Muscle layer of duodenum (tissue), 2 donors: ENCODE results near the gene OSBPL5.

Source experiments
- H3K27ac ChIP-seq: one replicate; pipeline ENCODE4 v1.7.0; 2013; ENCODE audit warnings: mild to moderate bottlenecking, low read length
- H3K27me3 ChIP-seq: one replicate; pipeline ENCODE4 v1.7.0; 2013; ENCODE audit warnings: low read depth, mild to moderate bottlenecking, control low read depth, low read length
- H3K36me3 ChIP-seq, 2 donors: one replicate each; pipeline ENCODE4 v1.7.0; 2013; ENCODE audit warnings: low read length in 2 of 2, control low read depth in 1 of 2, mild to moderate bottlenecking in 1 of 2; ENCODE audit not compliant: insufficient read depth in 2 of 2, control insufficient read depth in 1 of 2
- H3K4me1 ChIP-seq, 2 donors: one replicate each; pipeline ENCODE4 v1.7.0; 2013; ENCODE audit warnings: low read length in 2 of 2, mild to moderate bottlenecking in 2 of 2, control low read depth in 1 of 2, moderate library complexity in 1 of 2; ENCODE audit not compliant: insufficient read depth in 2 of 2, control insufficient read depth in 1 of 2
- H3K4me3 ChIP-seq, 2 donors: one replicate each; pipeline ENCODE4 v1.7.0; 2013; ENCODE audit warnings: low read length in 2 of 2, low read depth in 1 of 2, mild to moderate bottlenecking in 1 of 2
- H3K9me3 ChIP-seq, 2 donors: one replicate each; pipeline ENCODE4 v1.7.0; 2013; ENCODE audit warnings: low read length in 2 of 2, control low read depth in 1 of 2, mild to moderate bottlenecking in 1 of 2; ENCODE audit not compliant: control insufficient read depth in 1 of 2
- donor health status: healthy.

OSBPL5 gene

DNA sequence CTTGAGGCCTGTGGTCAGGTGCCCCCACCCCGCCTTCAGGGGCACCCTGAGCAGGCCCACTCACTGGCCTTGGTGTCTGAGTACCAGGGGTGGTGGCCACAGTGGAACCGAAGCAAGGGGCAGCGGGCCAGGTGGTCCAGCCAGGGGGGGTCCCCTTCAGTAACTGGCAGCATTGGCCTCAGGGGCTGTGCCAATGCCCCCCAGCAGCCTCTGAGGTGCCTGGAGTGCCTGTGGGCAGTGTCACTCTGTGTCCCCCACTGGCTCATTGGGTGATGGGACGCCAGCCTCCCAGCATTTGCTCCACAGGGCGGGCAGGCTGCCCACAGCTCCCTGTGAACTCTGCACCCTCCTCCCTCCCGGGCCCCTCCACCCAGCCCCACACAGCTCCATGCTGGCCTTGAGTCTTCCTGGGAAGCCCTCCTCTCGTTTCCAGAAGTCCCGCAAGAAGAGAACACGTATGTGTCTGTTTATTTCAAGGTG lies 78.4 kb downstream of the OSBPL5 start:
- H3K27me3 ChIP-seq, result no peaks in the 10 kb centered on the region
- H3K4me1 ChIP-seq, result peaks cover 0 to 2% of the 10 kb centered on the region in 2 donors
- no peaks in the 10 kb centered on the region for H3K9me3 ChIP-seq
- peaks cover 0 to 33% of the 10 kb centered on the region in 2 donors for H3K36me3 ChIP-seq
- H3K4me3 ChIP-seq, result no peak overlapping the region
- no peak overlapping the region for H3K27ac ChIP-seq

DNA sequence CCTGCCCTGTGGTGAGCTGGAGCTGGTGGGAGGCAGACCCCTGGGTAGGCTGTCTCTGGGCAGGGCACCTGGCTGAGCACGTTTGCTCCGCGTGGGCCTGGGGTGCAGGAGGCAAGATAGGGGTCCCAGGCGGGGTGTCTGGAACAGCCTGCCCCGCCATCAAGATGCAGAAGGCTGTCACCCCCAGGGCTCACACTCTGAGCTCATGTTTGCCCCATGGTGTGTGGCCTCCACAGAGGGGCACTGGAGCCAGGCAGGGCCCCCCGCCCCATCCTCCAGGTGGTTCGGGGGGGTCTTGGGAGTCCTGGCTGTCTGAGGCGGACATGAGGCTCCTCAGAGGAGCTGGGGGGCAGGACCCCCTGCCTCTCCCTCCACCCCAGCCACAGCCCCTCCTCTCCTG lies 79.0 kb downstream of the OSBPL5 start:
- peaks cover 0 to 30% of the 10 kb centered on the region in 2 donors for H3K36me3 ChIP-seq
- no peak overlapping the region for H3K4me3 ChIP-seq
- H3K27ac ChIP-seq, result no peak overlapping the region
- H3K9me3 ChIP-seq, result no peaks in the 10 kb centered on the region
- no peaks in the 10 kb centered on the region for H3K4me1 ChIP-seq
- H3K27me3 ChIP-seq, result no peaks in the 10 kb centered on the region

DNA sequence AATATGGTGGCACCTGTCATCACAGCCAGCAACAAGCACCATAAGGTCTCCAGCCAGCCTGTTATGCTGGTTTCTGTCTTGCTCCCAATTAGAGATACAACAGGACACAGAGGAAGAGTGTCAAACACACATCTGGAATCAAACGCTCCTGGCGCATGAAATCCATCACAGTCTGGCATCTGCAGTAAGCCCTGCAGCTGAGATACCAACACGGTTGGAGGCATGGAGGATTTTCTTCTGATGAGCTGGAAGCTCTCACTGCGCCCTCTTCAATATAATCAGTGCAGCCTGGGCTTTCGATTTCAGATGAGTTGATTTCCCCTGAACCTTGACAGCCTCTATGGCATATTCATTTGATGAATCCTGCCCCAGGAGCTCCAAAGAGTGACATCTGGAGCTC lies 80.1 kb downstream of the OSBPL5 start:
- peaks cover 0 to 19% of the 10 kb centered on the region in 2 donors for H3K36me3 ChIP-seq
- no peaks in the 10 kb centered on the region for H3K9me3 ChIP-seq
- H3K27me3 ChIP-seq, result no peaks in the 10 kb centered on the region
- H3K4me1 ChIP-seq, result no peaks in the 10 kb centered on the region
- no peak overlapping the region for H3K4me3 ChIP-seq
- no peak overlapping the region for H3K27ac ChIP-seq

DNA sequence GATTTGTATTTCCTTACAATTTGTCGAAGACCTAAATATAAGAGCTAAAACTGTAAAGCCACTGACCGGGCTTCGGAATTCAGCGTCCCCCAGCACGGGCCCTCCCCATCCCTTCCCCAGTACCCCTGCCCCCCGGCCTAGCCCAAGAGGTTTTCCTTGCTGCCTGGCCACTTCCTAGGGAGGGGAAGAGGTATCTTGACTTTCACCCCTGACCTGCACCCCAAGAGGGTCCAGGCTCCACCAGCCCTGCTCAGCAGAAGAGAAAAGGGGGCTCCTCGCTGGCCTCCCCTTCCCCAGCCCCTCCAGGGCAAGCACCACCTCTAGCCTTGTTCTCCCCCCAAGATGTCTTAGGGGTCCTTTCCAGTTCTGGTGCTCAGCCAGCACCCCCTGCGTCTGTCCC lies 81.8 kb downstream of the OSBPL5 start:
- no peak overlapping the region for H3K27ac ChIP-seq
- H3K27me3 ChIP-seq, result no peaks in the 10 kb centered on the region
- H3K9me3 ChIP-seq, result no peaks in the 10 kb centered on the region
- H3K4me3 ChIP-seq, result no peak overlapping the region
- no peaks in the 10 kb centered on the region for H3K4me1 ChIP-seq
- peaks cover 0 to 7% of the 10 kb centered on the region in 2 donors for H3K36me3 ChIP-seq

DNA sequence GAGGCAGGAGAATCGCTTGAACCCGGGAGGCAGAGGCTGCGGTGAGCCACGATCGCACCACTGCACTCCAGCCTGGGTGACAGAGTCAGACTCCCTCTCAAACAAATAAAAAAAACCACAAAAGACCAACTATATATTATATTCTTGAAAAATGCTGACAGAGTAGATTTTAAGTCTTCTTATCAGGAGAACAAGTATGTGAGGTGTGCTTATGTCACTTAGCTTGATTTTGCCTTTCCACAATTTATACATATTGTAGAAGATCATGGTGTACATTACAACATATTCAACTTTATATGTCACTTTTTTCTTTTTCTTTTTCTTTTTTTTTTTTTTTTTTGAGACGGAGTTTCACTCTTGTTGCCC lies 83.7 kb downstream of the OSBPL5 start:
- no peak overlapping the region for H3K27ac ChIP-seq
- no peaks in the 10 kb centered on the region for H3K36me3 ChIP-seq
- H3K4me1 ChIP-seq, result no peaks in the 10 kb centered on the region
- no peak overlapping the region for H3K4me3 ChIP-seq
- no peaks in the 10 kb centered on the region for H3K27me3 ChIP-seq
- H3K9me3 ChIP-seq, result no peaks in the 10 kb centered on the region

DNA sequence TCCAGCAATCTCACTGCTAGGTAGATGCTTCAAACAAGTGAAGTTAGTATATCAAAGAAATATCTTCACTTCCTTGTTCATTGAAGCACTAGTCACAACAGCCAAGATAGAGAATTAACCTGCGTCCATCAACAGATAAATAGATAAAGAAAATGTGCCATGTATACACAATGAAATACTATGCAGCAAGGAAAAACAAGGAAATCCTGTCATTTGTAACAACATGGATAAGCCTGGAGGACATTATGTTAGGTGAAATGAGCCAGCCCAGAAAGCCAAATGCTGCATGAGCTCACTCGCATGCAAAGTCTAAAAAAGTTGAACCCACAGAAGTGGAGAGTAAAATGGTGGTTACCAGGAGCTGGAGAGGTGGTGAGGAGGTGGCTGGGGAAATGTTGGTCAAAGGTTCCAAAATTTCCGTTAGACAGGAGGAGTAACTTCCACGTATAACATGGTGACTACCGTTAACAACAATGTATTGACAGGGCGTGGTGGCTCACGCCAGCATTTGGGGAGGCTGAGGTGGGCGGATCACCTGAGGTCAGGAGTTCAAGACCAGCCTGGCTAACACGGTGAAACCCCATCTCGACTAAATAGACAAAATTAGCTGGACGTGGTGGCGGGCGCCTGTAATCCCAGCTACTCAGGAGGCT lies 84.3 kb downstream of the OSBPL5 start:
- Histone ChIP-seq H3K27me3 (no peaks in the 10 kb centered on the region), H3K9me3 (no peaks in the 10 kb centered on the region), H3K4me1 (no peaks in the 10 kb centered on the region), H3K36me3 (no peaks in the 10 kb centered on the region), H3K4me3 (no peak overlapping the region), H3K27ac (no peak overlapping the region)

DNA sequence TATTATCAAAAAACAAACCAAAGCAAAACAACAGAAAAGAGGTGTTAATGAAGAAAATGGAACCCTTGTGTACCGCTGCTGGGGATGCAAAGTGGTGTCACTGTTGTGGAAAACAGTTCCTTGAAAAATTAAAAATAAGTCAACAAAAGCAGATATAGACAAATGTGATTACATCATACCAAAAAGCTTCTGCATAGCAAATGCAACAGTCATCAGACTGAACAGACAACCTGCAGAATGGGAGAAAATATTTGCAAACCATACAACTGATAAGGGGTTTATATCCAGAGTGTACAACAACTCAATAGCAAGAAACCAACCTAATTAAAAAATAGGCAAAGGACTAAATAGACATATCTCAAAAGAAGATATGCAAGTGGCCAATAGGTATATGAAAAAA lies 85.0 kb downstream of the OSBPL5 start:
- Histone ChIP-seq H3K4me1 (no peaks in the 10 kb centered on the region), H3K27ac (no peak overlapping the region), H3K9me3 (no peaks in the 10 kb centered on the region), H3K36me3 (no peaks in the 10 kb centered on the region), H3K4me3 (no peak overlapping the region), H3K27me3 (no peaks in the 10 kb centered on the region)

DNA sequence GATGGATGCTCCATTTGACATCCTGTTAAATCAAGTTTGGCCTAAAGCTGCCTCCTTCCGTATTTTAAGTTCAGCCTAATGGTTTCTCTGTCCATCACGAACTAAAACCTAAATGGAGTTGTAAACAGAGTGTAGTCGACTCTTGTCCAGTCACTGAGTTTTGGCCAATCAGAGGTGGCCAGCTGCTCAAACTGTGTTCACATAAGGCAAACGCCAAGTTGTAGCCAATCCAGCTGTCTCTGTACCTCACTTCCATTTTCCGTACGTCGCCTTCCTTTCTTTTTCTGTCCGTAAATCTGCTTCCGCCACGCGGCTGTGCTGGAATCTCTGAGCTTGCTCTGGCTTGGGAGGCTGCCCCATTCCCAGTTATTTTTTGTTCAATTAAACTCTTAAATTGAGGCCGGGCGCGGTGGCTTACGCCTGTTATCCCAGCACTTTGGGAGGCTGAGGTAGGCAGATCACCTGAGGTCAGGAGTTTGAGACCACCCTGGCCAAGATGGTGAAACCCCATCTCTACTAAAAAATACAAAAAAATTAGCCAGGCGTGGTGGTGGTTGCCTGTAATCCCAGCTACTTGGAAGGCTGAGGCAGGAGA lies 87.2 kb downstream of the OSBPL5 start:
- Histone ChIP-seq H3K27me3 (no peaks in the 10 kb centered on the region), H3K9me3 (no peaks in the 10 kb centered on the region), H3K27ac (no peak overlapping the region), H3K36me3 (no peaks in the 10 kb centered on the region), H3K4me1 (no peaks in the 10 kb centered on the region), H3K4me3 (no peak overlapping the region)

DNA sequence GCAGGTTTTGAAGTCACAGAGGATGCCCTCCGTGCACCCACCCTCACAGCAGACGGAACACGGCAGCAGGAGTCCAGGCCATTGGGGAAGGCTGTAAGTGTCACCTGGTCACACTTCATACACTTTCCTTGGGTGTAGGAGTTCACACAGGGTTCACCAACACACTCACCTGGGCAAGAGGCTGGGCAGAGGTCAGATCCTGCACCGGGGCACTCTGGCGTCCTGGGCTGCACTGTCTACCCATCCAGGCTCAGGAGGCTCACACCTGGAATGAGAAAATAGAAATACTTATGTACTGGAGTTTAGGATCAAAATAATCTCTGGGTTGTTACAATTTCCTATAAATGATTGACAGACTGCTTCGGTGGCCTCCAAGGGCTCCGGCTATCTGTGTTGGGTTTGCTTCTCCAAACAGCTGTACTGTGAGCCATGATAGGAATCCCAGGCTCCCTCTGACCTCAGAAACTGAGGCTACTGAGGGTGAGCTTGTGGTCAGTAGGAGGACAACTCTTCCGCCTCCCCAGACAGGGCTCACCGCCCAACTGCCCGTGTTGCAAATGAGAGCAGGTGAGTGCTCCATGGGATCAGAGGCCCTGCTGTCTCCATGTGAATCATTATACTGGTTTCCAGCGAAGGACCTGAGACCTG lies 87.8 kb downstream of the OSBPL5 start:
- Histone ChIP-seq H3K36me3 (no peaks in the 10 kb centered on the region), H3K27ac (no peak overlapping the region), H3K9me3 (no peaks in the 10 kb centered on the region), H3K27me3 (no peaks in the 10 kb centered on the region), H3K4me1 (no peaks in the 10 kb centered on the region), H3K4me3 (no peak overlapping the region)

DNA sequence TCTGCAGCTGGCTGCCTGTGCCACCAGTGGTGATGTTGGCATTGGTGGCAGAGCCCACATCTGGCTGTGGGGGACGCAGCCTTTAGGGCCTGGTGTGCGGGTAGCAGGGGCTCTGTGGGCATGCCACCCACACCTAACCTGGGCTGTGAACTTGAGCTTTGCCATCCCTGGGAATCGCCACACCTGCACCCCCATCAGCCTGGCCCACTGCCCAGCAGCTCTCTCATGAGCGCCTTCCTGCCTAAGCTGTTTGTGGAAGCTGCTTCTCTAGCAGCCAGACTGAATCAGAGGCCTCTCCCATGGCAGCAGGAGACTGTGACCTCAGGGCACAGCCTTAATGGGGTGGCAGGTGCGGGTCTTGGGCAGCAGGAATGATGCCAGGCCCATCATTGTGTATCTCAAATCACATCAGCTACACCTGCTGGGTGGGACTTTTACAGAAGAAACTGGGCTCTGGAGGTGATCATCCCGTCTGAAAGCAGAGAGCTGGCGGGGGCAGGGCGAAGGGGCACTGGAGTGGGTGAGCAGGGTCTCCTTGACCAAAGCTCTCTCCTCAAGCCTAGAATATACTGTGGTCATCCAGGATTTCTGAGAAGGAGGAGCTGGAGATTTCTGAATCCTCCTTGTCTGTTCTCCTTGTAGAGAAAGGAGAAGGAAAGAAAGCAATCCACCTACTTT lies 90.1 kb downstream of the OSBPL5 start:
- H3K4me3 ChIP-seq, result no peak overlapping the region
- no peaks in the 10 kb centered on the region for H3K9me3 ChIP-seq
- H3K4me1 ChIP-seq, result no peaks in the 10 kb centered on the region
- H3K27me3 ChIP-seq, result no peaks in the 10 kb centered on the region
- no peaks in the 10 kb centered on the region for H3K36me3 ChIP-seq
- no peak overlapping the region for H3K27ac ChIP-seq

DNA sequence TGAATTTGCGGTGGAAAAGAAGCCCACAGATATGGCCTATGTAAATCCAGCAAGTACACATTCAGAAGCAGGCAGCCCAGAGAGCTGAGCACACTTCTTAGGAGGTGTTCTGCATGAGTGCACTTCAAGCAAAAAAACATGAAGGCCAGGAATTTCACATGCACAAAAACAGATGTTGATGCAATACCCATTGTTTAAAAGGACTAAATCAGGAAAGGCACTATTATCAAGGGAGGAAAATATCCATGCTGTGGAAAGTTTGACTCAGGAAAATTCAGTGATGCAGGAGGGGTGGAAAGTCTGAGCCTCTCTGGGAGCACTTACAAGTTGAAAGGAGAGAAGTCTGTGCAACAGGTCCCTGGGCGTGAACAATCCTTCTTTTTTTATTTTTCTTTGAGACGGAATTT lies 92.1 kb downstream of the OSBPL5 start:
- no peaks in the 10 kb centered on the region for H3K27me3 ChIP-seq
- H3K4me1 ChIP-seq, result no peaks in the 10 kb centered on the region
- no peaks in the 10 kb centered on the region for H3K9me3 ChIP-seq
- H3K4me3 ChIP-seq, result no peak overlapping the region
- no peak overlapping the region for H3K27ac ChIP-seq
- H3K36me3 ChIP-seq, result no peaks in the 10 kb centered on the region
